HepG2 (cell line): ENCODE results near the gene TWF1. TPM values are rescaled to one million over a fixed set of nuclear protein-coding genes. Genes with fewer than 3 reads are reported as not detected.

Source experiments
- CBX2 ChIP-seq, 2 experiments: fragments of 200-600 bp in 1 of 2; sonication (generic); formaldehyde crosslinking in 1 of 2; IDR thresholded peaks; 2 replicates each; pipeline versions ENCODE4 v1.7.0 to v1.8.1; 2018 to 2022; ENCODE audit warnings: low read depth in 2 of 2, low read length in 1 of 2, mild to moderate bottlenecking in 1 of 2, missing genetic modification reagents in 1 of 2
- CREBL2 ChIP-seq: sonication (generic); formaldehyde crosslinking; IDR thresholded peaks from 2 replicates; pipeline ENCODE4 v1.8.1; 2023; ENCODE audit warnings: missing genetic modification reagents, mild to moderate bottlenecking, borderline replicate concordance
- FOSL2 ChIP-seq: sonication (generic); formaldehyde crosslinking; IDR thresholded peaks from 2 replicates; pipeline ENCODE4 v1.4.0; 2020; ENCODE audit warnings: missing genetic modification reagents
- FOXA1 ChIP-seq, 2 experiments: fragments of 450-650 bp in 1 of 2; sonication (generic) in 1 of 2; formaldehyde crosslinking in 1 of 2; IDR thresholded peaks; 2 replicates each; pipeline versions ENCODE4 v1.4.0 to v1.6.1; 2016 to 2020; ENCODE audit warnings: missing genetic modification reagents in 1 of 2
- FOXO4 ChIP-seq: sonication (generic); formaldehyde crosslinking; conservative IDR thresholded peaks from 2 replicates; pipeline ENCODE4 v1.8.1; 2023; ENCODE audit warnings: missing genetic modification reagents
- HDAC2 ChIP-seq: sonication (generic); formaldehyde crosslinking; IDR thresholded peaks from 2 replicates; pipeline ENCODE4 v1.4.0; 2020; ENCODE audit warnings: missing genetic modification reagents
- HNRNPL ChIP-seq: fragments of 200-400 bp; formaldehyde crosslinking; IDR thresholded peaks from 2 replicates; pipeline ENCODE4 v1.6.1; 2017; ENCODE audit warnings: mild to moderate bottlenecking, low read depth, low read length
- KDM2A ChIP-seq: sonication (generic); formaldehyde crosslinking; IDR thresholded peaks from 2 replicates; pipeline ENCODE4 v1.4.0; 2020; ENCODE audit warnings: low read depth, missing genetic modification reagents, borderline replicate concordance
- KLF12 ChIP-seq: sonication (generic); formaldehyde crosslinking; IDR thresholded peaks from 2 replicates; pipeline ENCODE4 v1.4.0; 2020; ENCODE audit warnings: missing genetic modification reagents, borderline replicate concordance
- MTF2 ChIP-seq: sonication (generic); formaldehyde crosslinking; IDR thresholded peaks from 2 replicates; pipeline ENCODE4 v1.5.0; 2020; ENCODE audit warnings: missing genetic modification reagents, borderline replicate concordance
- MYC ChIP-seq: sonication (generic); formaldehyde crosslinking; IDR thresholded peaks from 2 replicates; pipeline ENCODE4 v1.9.0; 2021; ENCODE audit warnings: missing genetic modification reagents, borderline replicate concordance
- REL ChIP-seq: sonication (generic); formaldehyde crosslinking; conservative IDR thresholded peaks from 2 replicates; pipeline ENCODE4 v1.8.0; 2022; ENCODE audit warnings: mild to moderate bottlenecking, missing genetic modification reagents, moderate library complexity
- REXO4 ChIP-seq: sonication (generic); formaldehyde crosslinking; IDR thresholded peaks from 2 replicates; pipeline ENCODE4 v1.8.0; 2022; ENCODE audit warnings: missing genetic modification reagents, mild to moderate bottlenecking, borderline replicate concordance
- RNF2 ChIP-seq: fragments of 450-650 bp; conservative IDR thresholded peaks from 2 replicates; pipeline ENCODE4 v1.6.1; 2016; ENCODE audit warnings: low read depth
- SP2 ChIP-seq: sonication (generic); formaldehyde crosslinking; IDR thresholded peaks from 2 replicates; pipeline ENCODE4 v1.5.1; 2020; ENCODE audit warnings: mild to moderate bottlenecking, missing genetic modification reagents
- YY1 ChIP-seq: IDR thresholded peaks from 2 replicates; pipeline ENCODE4 v1.6.1; 2011; ENCODE audit warnings: low read length, low read depth, moderate library complexity, mild to moderate bottlenecking; ENCODE audit not compliant: insufficient read depth, insufficient replicate concordance
- ZFP82 ChIP-seq: sonication (generic); formaldehyde crosslinking; IDR thresholded peaks from 2 replicates; pipeline ENCODE4 v1.5.1; 2020; ENCODE audit warnings: mild to moderate bottlenecking, missing genetic modification reagents, borderline replicate concordance
- ZNF136 ChIP-seq: sonication (generic); formaldehyde crosslinking; IDR thresholded peaks from 2 replicates; pipeline ENCODE4 v1.8.1; 2022; ENCODE audit warnings: low read depth, mild to moderate bottlenecking, moderate library complexity, missing genetic modification reagents
- ZNF205 ChIP-seq: IDR thresholded peaks from 2 replicates; pipeline ENCODE4 v1.6.1; 2018; ENCODE audit warnings: missing biosample characterization, missing genetic modification reagents
- ZNF251 ChIP-seq: sonication (generic); formaldehyde crosslinking; IDR thresholded peaks from 2 replicates; pipeline ENCODE4 v1.9.0; 2021; ENCODE audit warnings: mild to moderate bottlenecking, missing genetic modification reagents
- ZNF30 ChIP-seq: sonication (generic); formaldehyde crosslinking; IDR thresholded peaks from 2 replicates; pipeline ENCODE4 v1.5.0; 2020; ENCODE audit warnings: mild to moderate bottlenecking, missing genetic modification reagents
- ZNF510 ChIP-seq: sonication (generic); formaldehyde crosslinking; IDR thresholded peaks from 2 replicates; pipeline ENCODE4 v1.4.0; 2020; ENCODE audit warnings: low read depth, mild to moderate bottlenecking, missing genetic modification reagents
- ZNF597 ChIP-seq: sonication (generic); formaldehyde crosslinking; IDR thresholded peaks from 2 replicates; pipeline ENCODE4 v1.5.0; 2020; ENCODE audit warnings: missing genetic modification reagents
- ZNF644 ChIP-seq: IDR thresholded peaks from 2 replicates; pipeline ENCODE4 v1.6.1; 2016; ENCODE audit warnings: low read depth
- ZNF781 ChIP-seq: sonication (generic); formaldehyde crosslinking; IDR thresholded peaks from 2 replicates; pipeline ENCODE4 v1.5.1; 2020; ENCODE audit warnings: borderline replicate concordance, mild to moderate bottlenecking, missing genetic modification reagents; ENCODE audit errors: not compliant biosample characterization
- ZNF790 ChIP-seq: sonication (generic); formaldehyde crosslinking; IDR thresholded peaks from 2 replicates; pipeline ENCODE4 v1.8.0; 2022; ENCODE audit warnings: missing genetic modification reagents, mild to moderate bottlenecking, borderline replicate concordance
- ZNF841 ChIP-seq: sonication (generic); formaldehyde crosslinking; IDR thresholded peaks from 2 replicates; pipeline ENCODE4 v1.8.1; 2023; ENCODE audit warnings: missing genetic modification reagents, borderline replicate concordance
- ZSCAN29 ChIP-seq: sonication (generic); formaldehyde crosslinking; conservative IDR thresholded peaks from 2 replicates; pipeline ENCODE4 v1.4.0; 2020; ENCODE audit warnings: mild to moderate bottlenecking, missing genetic modification reagents
- polyA plus RNA-seq, 8 experiments: library from polyadenylated mRNA; depleted of rRNA in 3 of 8; stranded (reverse) in 7 of 8; unstranded in 1 of 8; fragments of >200 nt; fragmentation: Illumina TruSeq in 4 of 8; extraction: Trizol in 4 of 8; gene quantifications; 2 replicates each; pipeline versions ENCODE4 v1.2.1 to v1.2.3, GENCODE V29; 2011 to 2016; ENCODE audit warnings: low read depth in 4 of 8, missing spikeins in 1 of 8, mixed read lengths in 1 of 8; ENCODE audit not compliant: insufficient read depth in 1 of 8
- total RNA-seq, 5 experiments: library from RNA; depleted of rRNA; stranded (reverse); fragments of >200 nt; fragmentation: Illumina TruSeq; extraction: Trizol; gene quantifications; 2 replicates each; pipeline ENCODE4 v1.2.3, GENCODE V29; 2016; ENCODE audit warnings: low read depth in 1 of 5

TWF1 gene
- total and polyA plus RNA-seq, 2 of the 13 experiments (the other 11 are each of a cell fraction or from before 2014, with no cell fraction given) = 32.3 to 85.5 TPM

- TF ChIP-seq KLF12 (CRISPR knock-in tag) = 0 out of 2 replicates have a peak, but pooled peaks have one; percentile 49
- TF ChIP-seq ZNF597 (CRISPR knock-in tag) = no peak
- no peak for TF ChIP-seq SP2 (CRISPR knock-in tag)
- no peak; the same call in 1 of the 2 replicates for TF ChIP-seq FOSL2
- TF ChIP-seq HNRNPL = no peak
- TF ChIP-seq FOXO4 = no peak
- no peak for TF ChIP-seq CBX2 (IDR thresholded peaks at IDR 0.05; ENCODE audit: low read depth, low read length)
- TF ChIP-seq CBX2 (CRISPR knock-in tag; IDR thresholded peaks at IDR 0.05; ENCODE audit: low read depth) = no peak
- no peak; the same call in none of the 2 replicates for TF ChIP-seq RNF2
- TF ChIP-seq KDM2A (CRISPR knock-in tag) = peak; percentile 51; the same call in 1 of the 2 replicates
- peak; percentile 94; the same call in 1 of the 2 replicates for TF ChIP-seq ZFP82 (CRISPR knock-in tag)
- no peak; the same call in 1 of the 2 replicates for TF ChIP-seq MTF2 (CRISPR knock-in tag)
- no peak for TF ChIP-seq CREBL2 (CRISPR knock-in tag)
- TF ChIP-seq ZNF251 = no peak
- TF ChIP-seq HDAC2 (CRISPR knock-in tag) = no peak
- TF ChIP-seq ZNF644 (CRISPR knock-in tag) = no peak
- 0 out of 2 replicates have a peak, but pooled peaks have one; percentile 18 for TF ChIP-seq ZSCAN29 (CRISPR knock-in tag)
- peak; percentile 69 for TF ChIP-seq MYC (CRISPR knock-in tag)
- no peak for TF ChIP-seq FOXA1 (IDR thresholded peaks at IDR 0.05)
- no peak for TF ChIP-seq FOXA1 (CRISPR knock-in tag; IDR thresholded peaks at IDR 0.05)
- TF ChIP-seq ZNF136 = no peak
- no peak for TF ChIP-seq ZNF841
- no peak for TF ChIP-seq ZNF30 (CRISPR knock-in tag)
- no peak for TF ChIP-seq REL
- TF ChIP-seq ZNF790 (CRISPR knock-in tag) = no peak
- TF ChIP-seq ZNF205 (CRISPR knock-in tag) = no peak
- TF ChIP-seq ZNF781 (CRISPR knock-in tag) = no peak
- no peak; the same call in 1 of the 2 replicates for TF ChIP-seq REXO4 (CRISPR knock-in tag)
- 0 out of 2 replicates have a peak, but pooled peaks have one; percentile 38 for TF ChIP-seq ZNF510 (CRISPR knock-in tag)
- peak; percentile 24 for TF ChIP-seq YY1
Observed at GRCh38 chr12:43835656-43836474, 29.7 kb upstream of the TWF1 start, which contains the start of gene TMEM117 (continued).
